Iris pigment epithelial cell (primary cell): ENCODE measurements around the gene ROBO1.

Experiments
- DNase-seq: peaks from one replicate; pipeline ENCODE4 v3.0.0-alpha.2; 2011; ENCODE audit warnings: low read depth

ROBO1 gene

DNA sequence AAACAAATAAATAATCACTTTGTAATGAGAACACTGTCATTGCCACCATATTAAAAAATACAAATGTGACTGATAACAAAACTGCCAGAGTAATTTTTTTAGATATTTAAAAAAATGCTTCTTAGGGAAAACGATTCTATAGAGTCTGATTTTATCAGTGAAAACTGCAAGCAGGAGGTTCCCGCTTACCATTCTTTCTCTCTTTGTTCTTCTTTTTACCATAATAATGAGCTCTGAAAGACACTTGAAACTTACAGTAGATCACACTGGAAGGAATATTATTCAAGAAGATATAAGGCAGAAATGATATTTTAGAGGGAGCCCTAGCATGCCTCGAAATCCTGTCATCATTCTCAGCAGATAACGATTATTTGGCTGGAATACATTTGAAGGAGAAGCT lies 701.3 kb downstream of the ROBO1 start:
- DNase-seq = no peak

DNA sequence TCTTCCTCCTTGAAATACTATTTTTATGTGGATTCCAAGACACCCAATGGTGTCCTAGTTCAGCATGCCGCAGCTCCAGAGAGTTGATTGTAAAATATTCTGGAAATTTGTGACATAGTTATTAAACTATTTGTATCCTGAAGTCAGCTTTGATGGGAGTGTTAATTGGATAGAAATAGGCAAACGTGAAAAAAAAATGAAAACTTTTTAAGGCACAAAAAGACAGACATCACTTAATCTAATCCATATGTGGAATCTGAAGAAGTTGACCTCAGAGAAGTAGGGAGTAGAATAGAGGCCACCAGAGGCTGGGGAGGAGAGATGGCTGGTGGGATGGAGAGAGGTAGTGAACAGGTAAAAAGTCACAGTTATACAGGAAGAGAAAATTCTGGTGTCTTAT lies 704.2 kb downstream of the ROBO1 start:
- no peak for DNase-seq

DNA sequence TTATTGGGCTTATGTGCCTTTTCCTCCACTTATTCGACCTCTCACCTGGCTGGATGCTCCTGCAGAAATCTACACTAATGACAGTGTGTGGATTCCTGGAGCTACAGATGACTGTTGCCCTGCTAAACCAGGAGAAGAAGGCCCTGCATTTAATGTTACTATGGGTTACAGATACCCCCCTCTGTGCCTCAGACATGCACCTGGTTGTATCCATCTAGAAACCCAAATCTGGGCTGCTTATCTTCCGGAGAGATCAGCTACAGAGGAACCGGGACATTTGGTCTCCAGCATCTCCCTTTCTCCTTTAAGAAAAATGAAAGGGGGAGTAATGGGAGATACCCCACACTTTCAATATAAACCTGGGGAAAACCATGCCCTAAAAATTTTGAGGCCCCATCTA lies 710.0 kb downstream of the ROBO1 start:
- DNase-seq = no peak

DNA sequence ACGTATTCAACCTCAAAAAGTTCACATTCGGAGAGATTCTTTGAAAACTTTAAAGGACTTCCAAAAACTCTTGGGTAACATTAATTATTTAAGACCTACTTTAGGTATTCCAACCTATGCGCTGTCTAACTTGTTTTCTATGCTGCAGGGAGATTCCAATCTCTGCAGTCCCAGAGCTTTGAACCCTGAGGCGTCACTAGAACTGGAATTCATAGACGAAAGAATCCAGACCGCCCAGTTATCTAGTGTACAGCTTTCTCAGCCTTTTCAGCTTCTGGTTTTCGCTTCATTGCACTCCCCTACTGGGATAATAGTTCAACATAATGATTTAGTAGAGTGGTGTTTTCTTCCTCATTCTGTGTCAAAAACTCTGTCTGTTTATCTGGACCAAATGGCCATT lies 711.3 kb downstream of the ROBO1 start:
- no peak for DNase-seq

DNA sequence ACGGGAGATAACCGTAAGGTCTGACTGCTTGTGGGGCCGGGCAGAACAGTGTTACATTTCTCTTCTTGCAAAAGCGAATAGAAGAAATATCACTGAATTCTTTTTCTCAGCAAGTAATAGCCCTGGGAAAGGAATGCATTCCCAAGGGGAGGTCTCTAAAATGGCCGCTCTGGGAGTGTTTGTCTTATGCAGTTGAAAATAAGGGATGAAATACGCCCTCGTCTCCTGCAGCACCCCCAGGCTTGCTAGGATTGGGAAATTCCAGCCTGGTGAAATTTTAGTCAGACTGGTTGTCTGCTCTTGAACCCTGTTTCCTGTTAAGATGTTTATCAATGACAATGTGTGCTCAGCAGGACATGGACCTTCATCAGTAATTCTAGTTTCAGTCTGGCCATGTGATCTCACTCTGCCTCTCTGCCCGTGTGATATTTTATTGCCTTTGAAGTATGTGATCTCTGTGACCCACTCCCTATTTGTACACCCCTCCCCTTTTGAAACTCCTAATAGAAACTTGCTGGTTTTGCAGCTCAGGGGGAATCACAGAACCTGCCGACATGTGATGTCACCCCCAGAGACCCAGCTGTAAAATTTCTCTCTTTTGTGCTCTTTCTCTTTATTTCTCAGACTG lies 715.6 kb downstream of the ROBO1 start:
- peak; percentile 15 for DNase-seq

DNA sequence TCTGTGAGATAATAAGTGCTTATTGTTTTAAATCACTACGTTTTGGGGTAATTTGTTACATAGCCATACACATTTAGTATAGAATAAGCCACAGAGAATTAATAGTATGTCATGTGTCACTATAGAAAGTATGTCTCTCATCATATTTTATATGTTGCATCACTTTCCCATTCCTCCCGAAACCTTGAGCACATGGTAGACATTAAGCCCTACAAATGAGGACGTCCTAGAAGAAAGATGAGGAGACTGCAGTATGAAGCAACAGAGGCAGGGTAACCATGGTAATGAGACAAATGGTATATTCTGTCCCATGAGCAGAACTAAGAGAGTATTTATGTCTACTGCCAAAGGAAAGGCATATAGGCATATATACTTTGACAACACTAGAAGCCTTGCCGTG lies 720.2 kb downstream of the ROBO1 start:
- DNase-seq = no peak

DNA sequence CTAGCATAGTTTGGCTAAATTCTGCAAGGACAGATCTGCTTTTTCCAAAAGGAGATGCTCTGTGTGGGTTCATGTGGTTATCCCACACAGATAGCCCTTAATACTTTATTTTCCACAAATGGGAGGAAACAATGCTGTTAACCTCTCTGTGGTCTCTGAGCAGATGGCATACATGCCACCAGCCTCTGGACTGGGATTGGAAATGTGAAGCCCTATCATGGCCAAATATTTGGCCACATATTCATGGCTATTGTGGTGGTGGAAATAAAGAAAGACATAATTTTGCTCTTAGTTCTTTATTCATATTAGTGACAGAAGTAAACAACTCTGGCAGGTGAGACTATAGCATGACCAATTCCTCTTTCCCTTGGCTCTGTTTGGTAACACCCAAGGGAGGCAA lies 726.2 kb downstream of the ROBO1 start:
- no peak for DNase-seq

DNA sequence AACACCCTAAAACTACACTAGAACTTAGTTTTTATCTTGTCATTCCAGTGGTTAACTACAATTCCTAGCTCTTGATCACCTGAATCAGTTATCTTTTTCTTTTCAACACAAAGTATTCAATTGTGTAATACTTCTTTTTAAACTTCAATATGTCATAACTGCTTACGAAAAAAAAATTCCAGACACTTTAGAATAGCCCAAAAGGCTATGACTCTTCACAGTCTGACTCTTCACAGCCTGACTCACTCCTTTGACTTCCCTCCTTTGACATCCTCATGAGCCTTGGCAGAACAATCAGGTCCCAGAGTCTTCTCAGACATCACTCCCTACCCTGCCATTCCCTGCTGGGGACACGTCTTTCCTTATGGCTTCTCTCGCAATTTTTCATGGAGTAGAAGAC lies 727.1 kb downstream of the ROBO1 start:
- peak; percentile 96 for DNase-seq

DNA sequence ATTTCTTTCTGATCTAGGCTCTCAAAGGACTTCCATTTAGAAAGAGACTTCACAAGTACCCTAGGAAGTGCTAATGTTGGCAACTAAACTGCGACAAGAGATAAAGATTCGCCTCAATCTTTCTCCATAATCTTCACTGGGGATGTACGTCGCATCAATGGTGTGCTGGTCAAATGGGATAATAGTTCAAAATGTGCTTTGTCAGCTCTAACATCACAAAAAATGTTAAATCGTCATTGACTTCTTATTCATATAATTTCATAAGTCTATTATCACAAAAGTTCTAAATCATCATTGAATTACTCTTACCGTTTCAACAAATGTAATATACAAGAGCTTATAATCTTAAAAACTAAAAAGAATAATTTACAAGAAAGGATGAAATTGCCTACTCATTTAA lies 727.7 kb downstream of the ROBO1 start:
- DNase-seq = no peak

DNA sequence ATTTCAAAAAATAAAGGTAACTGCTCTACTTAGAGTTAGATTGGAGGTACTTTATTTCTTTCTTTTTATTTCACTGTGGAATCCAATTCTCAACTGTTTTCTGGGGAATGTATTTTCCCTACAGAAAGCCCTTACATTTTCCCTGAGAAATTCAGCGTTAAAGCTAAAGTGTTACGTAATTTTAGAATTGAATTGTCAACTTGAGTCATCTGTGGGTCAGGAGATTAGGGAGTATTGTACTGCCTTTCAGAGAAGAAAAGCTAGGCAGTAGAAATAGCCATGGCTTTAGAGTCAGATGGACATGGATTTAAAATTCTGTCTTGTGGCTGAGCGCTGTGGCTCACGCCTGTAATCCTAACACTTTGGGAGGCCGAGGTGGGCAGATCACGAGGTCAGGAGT lies 728.6 kb downstream of the ROBO1 start:
- peak; percentile 79 for DNase-seq

DNA sequence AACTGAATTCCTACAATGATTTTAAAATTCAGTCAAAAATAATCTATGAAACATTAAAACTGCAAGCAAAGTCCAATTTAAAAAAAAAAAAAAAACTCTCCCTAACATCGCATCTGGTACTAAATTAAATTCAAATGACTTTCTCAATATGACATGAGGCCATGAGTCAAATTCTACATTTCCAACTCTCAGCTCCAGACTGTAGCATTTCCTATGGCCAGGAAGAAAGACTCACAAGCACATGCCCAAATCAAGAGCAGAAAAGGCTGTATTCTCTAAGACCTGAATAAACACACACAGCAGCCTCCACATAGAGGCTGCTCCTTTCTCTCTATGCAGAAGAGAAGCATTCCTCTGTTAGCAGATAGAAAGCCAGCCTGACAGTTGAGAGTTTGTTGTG lies 729.2 kb downstream of the ROBO1 start:
- no peak for DNase-seq

DNA sequence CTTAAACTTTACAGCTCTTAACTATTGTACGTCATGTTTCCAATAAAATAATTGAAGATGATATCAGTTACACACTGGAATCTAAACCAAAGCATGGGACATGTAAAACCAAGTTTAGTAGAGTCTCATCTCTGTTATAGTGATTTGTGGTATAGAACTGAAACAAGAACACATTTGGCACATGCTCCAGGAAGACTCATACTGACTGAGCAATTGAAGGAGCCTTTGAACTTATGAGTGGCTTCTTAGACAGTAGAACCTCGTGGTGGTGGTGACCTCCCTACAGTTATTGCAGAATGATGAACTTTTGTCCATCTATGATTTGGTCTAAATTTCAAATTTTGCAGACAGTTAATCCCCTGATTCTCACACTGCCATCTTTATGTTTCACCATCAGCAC lies 729.7 kb downstream of the ROBO1 start:
- no peak for DNase-seq

DNA sequence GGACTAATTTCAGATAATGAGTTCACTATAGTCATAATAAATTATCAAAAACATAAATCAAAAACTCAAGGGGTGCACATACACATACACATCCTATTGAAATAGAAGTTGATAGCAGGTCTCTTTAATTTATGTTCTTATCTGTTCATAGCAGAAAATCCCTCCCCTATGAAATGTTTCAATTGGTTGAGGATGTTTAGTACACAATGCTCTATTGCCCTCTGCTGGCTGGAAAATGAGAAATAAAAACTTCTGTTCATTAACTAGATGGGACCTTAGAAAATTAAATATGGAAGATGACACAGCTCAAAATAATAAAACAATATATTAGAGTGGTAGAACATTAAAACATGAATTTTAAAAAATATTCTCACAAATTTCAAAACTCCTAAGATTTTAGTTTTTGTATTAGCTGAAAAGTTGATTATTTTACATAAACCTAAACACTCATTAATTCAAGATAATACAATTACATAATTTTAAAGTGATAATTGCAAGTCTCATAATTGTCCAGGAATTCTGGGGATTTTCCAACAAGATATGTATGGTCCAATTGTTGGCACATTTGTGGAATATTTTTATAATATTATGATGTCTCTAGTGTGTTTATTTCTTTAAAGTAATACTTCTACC lies 735.0 kb downstream of the ROBO1 start:
- peak; percentile 74 for DNase-seq

DNA sequence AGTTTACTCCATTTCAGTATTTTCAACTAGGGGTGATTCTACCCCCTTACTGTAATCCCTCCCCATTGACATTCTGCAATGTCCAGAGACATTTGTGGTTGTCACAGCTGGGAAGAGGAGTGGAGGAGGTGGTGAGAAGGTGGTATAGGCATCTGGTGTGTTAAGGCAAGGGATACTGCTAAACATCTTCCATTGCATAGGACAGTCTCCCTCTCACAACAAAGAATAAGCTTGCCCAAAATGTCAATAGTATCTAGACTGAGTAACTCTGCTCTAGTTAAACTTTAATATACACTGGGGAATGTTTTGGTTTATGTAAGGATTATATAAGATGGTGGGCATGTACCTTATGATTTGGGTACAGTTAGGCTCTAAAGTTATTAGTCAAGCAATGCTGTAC lies 737.6 kb downstream of the ROBO1 start:
- DNase-seq = no peak

DNA sequence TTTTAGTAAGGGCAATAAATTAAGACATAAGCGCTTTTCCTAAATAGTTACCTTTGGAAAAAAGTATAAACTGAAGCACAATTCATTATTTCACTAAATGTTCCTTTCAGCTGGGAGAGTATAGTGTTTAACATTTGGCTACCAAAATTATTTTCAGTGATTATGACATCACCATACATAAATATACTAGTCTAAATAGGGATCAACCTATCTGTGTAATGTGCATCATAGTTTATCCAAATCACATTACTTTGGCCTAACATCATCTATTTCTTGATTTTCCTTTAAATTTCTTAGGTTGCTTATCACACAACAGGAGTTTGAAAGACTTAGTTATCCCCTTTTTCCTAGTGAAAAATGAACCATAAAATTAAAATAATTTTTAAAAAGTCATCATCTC lies 738.9 kb downstream of the ROBO1 start:
- no peak for DNase-seq

DNA sequence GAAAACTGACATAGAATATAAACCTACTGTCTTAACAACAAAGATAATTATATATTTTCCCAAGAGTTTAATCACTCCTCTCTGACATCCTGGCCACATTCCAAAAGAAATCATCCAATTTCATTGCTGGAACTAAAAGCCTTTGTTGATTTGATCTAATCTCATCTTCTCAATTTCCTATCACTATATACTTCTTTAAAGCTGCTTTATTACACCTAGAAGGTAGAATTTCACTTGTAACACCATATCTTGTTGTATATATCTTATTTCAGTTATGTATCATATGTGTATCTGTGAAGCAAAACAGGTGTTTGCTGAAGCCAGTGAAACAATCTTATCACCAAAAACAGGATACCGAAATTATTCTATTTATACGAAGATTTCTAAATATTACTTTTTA lies 740.2 kb downstream of the ROBO1 start:
- no peak for DNase-seq

DNA sequence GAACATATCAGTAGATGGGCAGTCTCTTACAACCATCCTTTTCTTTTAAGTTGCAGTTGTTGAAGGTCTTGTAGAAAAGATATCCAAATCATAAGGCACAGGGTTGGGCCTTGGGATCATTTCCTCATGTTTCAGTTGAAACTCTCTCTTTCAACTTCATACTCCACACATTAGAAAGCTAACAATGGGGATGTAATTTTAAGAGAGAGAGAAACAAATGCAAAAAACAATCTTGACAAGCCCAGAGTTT lies 747.9 kb downstream of the ROBO1 start:
- DNase-seq = no peak

DNA sequence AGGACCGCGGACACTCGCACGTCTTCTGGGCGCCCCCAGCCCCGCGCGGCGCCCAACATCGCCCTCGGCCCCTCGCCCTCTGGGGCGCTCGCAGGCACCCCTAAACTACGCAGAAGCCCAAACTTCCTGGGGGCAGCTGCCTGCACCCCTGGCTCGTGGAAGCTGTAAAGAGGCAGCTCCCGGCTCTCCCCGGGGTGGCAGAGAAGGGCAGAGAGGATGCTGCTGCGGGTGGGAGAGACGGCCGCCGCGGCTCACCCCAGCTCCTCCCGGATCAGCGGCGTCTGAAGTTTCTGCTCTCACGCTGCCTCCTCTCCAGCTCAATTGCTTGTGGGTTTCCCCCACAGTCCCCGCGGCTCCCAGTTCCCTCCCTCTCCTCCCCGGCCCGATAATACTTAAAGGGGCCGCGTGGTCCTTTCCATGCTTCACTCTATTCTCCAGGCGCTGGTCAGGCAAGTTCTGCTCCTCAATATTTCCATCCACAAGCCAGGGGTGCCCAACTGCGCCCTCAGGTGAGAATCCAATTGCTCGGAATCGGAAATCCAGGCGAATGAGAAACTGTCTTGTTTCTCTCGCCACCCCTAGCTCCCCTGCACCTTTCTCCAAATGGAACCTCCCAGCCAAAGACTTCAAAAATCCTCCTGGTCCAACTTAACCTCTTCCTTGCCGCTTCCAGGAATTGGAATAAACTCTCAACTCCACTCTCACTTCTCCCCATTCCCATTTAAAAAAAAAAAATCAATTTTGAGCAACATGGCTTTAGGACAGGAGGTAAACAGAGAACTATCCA lies 748.5 kb downstream of the ROBO1 start:
- peak; percentile 97 for DNase-seq

DNA sequence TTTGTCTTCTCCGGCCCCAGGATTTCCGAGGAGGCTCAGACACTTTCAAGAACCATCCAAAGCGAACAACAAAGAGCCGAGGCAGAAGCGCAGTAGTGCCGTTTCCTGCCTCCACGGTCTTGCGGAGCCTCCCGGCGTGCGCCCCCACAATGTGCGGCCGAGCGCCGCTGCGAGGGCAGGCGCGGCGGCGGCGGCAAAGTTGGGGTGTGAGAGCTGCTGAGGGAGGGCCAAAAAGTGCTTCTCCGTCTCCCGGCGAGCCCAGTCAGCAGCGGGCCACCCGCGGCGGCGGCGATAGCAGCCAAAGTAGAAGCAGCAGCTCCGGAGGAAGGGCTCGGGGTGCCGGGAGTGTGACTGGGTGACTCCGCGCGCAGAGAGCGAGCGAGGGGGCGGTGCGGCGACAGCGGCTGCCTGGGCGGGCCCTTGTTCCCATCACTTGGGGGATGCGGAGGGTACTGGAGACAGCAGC lies 749.1 kb downstream of the ROBO1 start:
- peak; percentile 83 for DNase-seq

DNA sequence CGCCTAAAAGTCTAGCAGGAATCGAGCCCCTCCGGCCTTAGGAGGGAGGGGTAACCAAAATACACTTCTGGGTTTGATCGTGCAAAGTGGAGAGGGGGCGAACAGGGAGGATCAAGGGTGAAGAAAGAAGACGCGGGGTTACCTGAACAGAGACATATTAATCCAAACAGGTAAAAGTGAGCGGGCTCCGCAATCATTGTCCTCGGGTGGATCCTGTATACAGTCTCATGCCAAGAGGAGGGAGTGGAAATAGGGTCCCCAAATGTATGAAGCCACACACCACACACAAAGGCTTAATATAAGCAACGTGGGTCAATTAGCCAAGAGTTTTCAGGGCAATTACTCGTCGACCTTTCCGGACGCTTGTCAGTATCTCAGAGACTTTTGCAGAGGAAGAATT lies 749.5 kb downstream of the ROBO1 start:
- DNase-seq = no peak

DNA sequence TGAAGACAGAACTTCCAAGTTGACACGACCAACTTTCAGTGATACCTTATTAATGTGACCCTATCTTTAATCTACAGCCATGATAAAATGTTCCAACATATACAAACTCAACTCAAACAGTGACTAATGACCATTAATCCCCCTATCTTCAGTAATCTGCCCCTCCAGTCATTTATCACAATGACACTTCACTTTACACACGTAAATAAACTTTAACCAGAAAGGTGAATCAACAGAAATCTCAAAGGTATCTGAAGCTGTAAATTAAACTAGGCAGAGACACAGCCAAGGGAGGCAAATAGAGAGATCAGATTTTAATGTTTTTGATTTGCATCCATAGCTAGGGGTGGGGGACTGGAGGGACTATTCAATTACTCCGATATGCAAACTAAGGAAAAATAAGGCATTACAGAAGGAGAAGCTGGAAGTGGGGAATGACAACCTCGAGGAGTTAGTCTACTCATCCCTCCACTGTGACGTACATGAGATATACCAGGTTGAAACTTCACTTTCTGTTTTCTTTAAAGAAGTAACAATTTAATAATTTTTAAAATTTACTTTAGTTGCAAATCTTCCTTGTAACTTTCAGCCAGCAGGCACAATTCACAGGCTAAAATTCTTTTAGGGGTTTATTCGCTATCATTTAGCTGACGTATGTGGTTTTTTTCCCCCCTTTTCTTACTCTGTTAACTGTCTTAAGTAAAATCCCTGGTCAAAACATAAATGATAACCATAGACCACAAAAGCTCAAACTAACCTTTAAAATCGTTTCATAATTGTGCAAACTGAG lies 751.0 kb downstream of the ROBO1 start:
- DNase-seq = peak; percentile 44

DNA sequence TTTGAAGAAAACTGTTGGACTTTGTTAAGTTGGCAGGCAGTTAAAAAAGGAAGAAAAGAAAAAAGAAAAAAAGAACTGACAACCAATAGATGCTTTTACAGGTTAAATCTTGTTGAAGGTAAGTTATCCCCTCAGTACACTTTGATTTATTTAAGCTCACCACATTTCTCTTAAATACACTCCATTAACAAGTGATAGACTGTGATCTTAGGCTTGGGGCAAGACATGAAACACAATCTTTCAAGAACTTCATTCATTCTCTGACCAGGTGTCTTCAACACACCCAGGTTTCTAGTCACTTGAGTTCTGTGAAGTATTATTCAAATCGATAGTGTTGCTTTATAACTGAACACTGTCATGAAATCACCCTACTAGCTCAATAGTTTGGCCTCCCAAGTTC lies 751.9 kb downstream of the ROBO1 start:
- DNase-seq = no peak

DNA sequence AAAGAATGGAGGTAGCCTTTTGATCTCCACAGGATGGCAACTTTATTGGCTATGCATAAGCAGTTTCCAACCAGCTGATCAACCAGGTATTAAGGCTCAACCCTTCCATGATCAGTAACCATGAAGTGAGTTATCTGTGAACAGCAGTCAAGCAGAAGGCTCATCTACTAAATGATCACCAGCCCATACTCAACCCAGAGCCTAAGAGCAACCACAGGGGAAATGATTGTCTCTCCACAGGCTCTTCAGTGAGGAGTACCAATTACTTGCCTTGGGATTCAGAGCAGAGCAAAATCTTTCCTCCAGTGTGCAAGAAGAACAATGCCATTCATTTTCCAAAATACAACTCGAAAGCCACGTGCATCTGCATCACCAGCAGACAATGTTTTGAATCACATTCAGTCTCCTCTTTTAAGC lies 754.8 kb downstream of the ROBO1 start:
- DNase-seq = no peak
